ENCODE measurements around the gene RAD51AP2. TPM values are rescaled to one million over a fixed set of nuclear protein-coding genes. Genes with fewer than 3 reads are reported as not detected.
A peak's percentile ranks its signal among the peaks of the same experiment; 100 is the strongest.

The RAD51AP2 gene
- total and polyA plus RNA-seq, 8 donors, result 0.20 to 0.55 TPM; not detected in 6

DNA sequence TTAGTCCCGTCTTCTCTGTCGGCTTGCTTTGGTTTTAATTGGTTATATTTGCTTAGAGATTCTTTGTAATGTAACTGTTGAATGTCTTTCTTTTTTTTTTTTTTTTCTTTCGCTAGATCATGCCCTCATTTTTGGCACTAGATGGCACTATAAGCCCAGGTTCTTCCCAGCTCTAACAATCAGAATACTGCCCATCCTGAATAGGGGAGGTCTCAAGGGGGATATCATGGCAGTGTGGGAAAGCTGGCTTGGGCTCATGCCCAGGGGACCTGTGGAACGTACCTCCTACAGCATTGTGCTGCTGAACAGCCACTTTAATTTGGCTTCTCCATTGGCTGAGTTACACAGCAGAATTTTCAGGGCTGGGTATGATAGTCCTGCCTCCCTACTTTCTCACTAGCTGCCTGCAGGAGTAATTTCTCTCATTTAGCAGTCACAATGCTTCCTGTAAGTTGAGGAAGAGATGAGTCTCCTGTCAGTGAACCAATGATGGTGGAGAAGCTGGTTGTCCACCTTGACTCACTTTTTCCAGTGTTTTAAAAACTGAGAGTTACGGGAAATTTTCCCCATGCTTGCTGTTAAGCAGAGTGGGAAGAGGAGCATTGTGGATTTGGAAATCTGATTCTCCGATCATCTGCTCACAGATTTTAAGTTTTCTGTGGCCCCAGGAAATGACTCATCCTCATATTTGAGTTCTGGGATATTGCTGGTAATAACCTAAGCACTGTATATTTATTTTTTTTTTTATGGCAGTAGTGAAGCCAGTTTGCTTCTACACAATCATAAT is 47.2 kb downstream of the RAD51AP2 start:
- Histone ChIP-seq H3K4me1 (no peaks in the 10 kb centered on the region), H3K9me3 (peaks cover 0 to 24% (median 11%) of the 10 kb centered on the region in 4 donors), H3K36me3 (no peaks in the 10 kb centered on the region), H3K4me3 (no peak overlapping the region), H3K27ac (no peak overlapping the region), H3K27me3 (no peaks in the 10 kb centered on the region)
- peak in 1 of 2 donors; percentile 3 for DNase-seq
- TF ChIP-seq, protein P1, sequence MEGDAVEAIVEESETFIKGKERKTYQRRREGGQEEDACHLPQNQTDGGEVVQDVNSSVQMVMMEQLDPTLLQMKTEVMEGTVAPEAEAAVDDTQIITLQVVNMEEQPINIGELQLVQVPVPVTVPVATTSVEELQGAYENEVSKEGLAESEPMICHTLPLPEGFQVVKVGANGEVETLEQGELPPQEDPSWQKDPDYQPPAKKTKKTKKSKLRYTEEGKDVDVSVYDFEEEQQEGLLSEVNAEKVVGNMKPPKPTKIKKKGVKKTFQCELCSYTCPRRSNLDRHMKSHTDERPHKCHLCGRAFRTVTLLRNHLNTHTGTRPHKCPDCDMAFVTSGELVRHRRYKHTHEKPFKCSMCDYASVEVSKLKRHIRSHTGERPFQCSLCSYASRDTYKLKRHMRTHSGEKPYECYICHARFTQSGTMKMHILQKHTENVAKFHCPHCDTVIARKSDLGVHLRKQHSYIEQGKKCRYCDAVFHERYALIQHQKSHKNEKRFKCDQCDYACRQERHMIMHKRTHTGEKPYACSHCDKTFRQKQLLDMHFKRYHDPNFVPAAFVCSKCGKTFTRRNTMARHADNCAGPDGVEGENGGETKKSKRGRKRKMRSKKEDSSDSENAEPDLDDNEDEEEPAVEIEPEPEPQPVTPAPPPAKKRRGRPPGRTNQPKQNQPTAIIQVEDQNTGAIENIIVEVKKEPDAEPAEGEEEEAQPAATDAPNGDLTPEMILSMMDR (IDR thresholded peaks at IDR 0.05), result peak in 1 of 7 experiments; percentile 23
- TF ChIP-seq EP300 (IDR thresholded peaks at IDR 0.05), result no peak
- 71 to 77% (median 71%) methylated on average over 6 of the region's 6 CpGs for WGBS, 5 donors
- intact Hi-C loops (cut with DNase I; ENCODE audit: low total_unique reads), result no loop called here

DNA sequence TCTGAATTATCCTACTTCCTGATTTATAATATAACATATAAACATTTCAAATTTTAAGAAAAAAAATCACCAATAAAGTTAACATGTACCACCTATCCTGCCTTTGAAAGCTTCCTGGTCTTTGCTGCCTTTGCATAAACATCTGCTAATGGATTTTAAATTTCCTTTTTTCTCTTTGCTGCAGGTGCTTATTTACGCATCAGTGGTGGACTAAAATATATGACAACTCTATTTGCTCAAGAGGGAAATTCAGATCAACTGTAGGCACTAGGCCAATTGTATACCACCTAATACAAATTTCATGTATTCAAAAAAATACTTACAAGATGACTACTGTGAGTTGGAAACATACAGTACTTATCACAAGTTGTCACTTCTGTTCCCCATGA is 57.2 kb downstream of the RAD51AP2 start:
- H3K9me3 ChIP-seq, result no peaks in the 10 kb centered on the region
- intact Hi-C loops (cut with DNase I; ENCODE audit: low total_unique reads), result no loop called here
- no peak for DNase-seq
- no peak overlapping the region for H3K27ac ChIP-seq
- no peak overlapping the region for H3K4me3 ChIP-seq
- 76 to 83% (median 78%) methylated on average over 1 of the region's 1 CpG for WGBS, 5 donors
- H3K4me1 ChIP-seq, result no peaks in the 10 kb centered on the region
- no peaks in the 10 kb centered on the region for H3K36me3 ChIP-seq
- no peak for TF ChIP-seq POLR2A (IDR thresholded peaks at IDR 0.05)
- TF ChIP-seq, protein P1 (IDR thresholded peaks at IDR 0.05), result no peak
- no peak for TF ChIP-seq EP300 (IDR thresholded peaks at IDR 0.05)
- TF ChIP-seq POLR2AphosphoS5 (IDR thresholded peaks at IDR 0.05), result no peak
- H3K27me3 ChIP-seq, result no peaks in the 10 kb centered on the region

Other genes with a start within 250 kb of the RAD51AP2 start
- 10 to 100 TPM in 1 of 5 donors, 1 to 10 TPM in 1, not detected in 3; 1.1 to 21.9 TPM for gene VSNL1, start 22.3 kb upstream of the RAD51AP2 start, total RNA-seq
- 10 to 100 TPM in 1 of 3 donors, under 1 TPM in 1, not detected in 1; 0.44 to 20.9 TPM for gene VSNL1, start 22.3 kb upstream of the RAD51AP2 start, polyA plus RNA-seq
- gene SMC6, start 235.4 kb upstream of the RAD51AP2 start, total RNA-seq, result 10 to 100 TPM in 4 of 5 donors, 1 to 10 TPM in 1; 8.8 to 67.4 (median 38.9) TPM
- gene SMC6, start 235.4 kb upstream of the RAD51AP2 start, polyA plus RNA-seq, result 1 to 10 TPM; 3.3 to 9.3 (median 4.1) TPM
- gene GEN1, start 235.7 kb upstream of the RAD51AP2 start, total RNA-seq, result 10 to 100 TPM in 3 of 5 donors, 1 to 10 TPM in 1, under 1 TPM in 1; 0.58 to 65.2 (median 10.3) TPM
- 1 to 10 TPM in 2 of 3 donors, under 1 TPM in 1; 0.81 to 7.3 (median 1.4) TPM for gene GEN1, start 235.7 kb upstream of the RAD51AP2 start, polyA plus RNA-seq

Data from stomach (tissue), 9 donors.